NCI-H2196 treated with DMSO at 0.1 percent for 48 hours (cell line): Measurements from ENCODE around the gene EFHC2.
"Not testable (repeated sequence)": the region's sequence is repeated elsewhere in the genome, so short reads cannot be mapped to it uniquely, and the experiment has no call there.

ENCODE experiments used
- DNase-seq: peaks from one replicate; lab custom pipeline; 2025; ENCODE audit not compliant: unreplicated experiment; lab: John Stamatoyannopoulos, UW

Gene EFHC2

GRCh38 chrX:44235534-44235933 lies 107.9 kb downstream of the EFHC2 start:
- DNase-seq: no peak

GRCh38 chrX:44234541-44234940 lies 108.9 kb downstream of the EFHC2 start:
- no peak for DNase-seq

GRCh38 chrX:44234116-44234515 lies 109.4 kb downstream of the EFHC2 start:
- no peak for DNase-seq

GRCh38 chrX:44232081-44232480 lies 111.4 kb downstream of the EFHC2 start:
- DNase-seq: no peak

GRCh38 chrX:44228621-44229020 lies 114.9 kb downstream of the EFHC2 start:
- DNase-seq: no peak

GRCh38 chrX:44227991-44228390 lies 115.5 kb downstream of the EFHC2 start:
- DNase-seq: no peak

GRCh38 chrX:44225667-44226066 lies 117.8 kb downstream of the EFHC2 start:
- no peak for DNase-seq

- no peak for DNase-seq
Measured at GRCh38 chrX:44224760-44225159, 118.7 kb downstream of the EFHC2 start.

GRCh38 chrX:44223150-44223549 lies 120.3 kb downstream of the EFHC2 start:
- no peak for DNase-seq

- DNase-seq: no peak
Measured at GRCh38 chrX:44218465-44218864, 125.0 kb downstream of the EFHC2 start.

- no peak for DNase-seq
Measured at GRCh38 chrX:44216171-44216570, 127.3 kb downstream of the EFHC2 start.

- no peak for DNase-seq
Measured at GRCh38 chrX:44203791-44204190, 139.7 kb downstream of the EFHC2 start.

GRCh38 chrX:44202596-44202995 lies 140.9 kb downstream of the EFHC2 start:
- no peak for DNase-seq

GRCh38 chrX:44189116-44189515 lies 154.4 kb downstream of the EFHC2 start:
- no peak for DNase-seq

- DNase-seq: not testable (repeated sequence)
Measured at GRCh38 chrX:44187915-44188314, 155.6 kb downstream of the EFHC2 start.

- DNase-seq: peak; percentile 59
Measured at GRCh38 chrX:44183329-44183728, 160.1 kb downstream of the EFHC2 start.

- DNase-seq: peak; percentile 22
Measured at GRCh38 chrX:44178274-44179053, 165.0 kb downstream of the EFHC2 start.

- no peak for DNase-seq
Measured at GRCh38 chrX:44175455-44175854, 168.0 kb downstream of the EFHC2 start.

- DNase-seq: no peak
Measured at GRCh38 chrX:44174061-44174460, 169.4 kb downstream of the EFHC2 start.

- no peak for DNase-seq
Measured at GRCh38 chrX:44173219-44173618, 170.3 kb downstream of the EFHC2 start.

GRCh38 chrX:44167116-44167515 lies 176.4 kb downstream of the EFHC2 start:
- no peak for DNase-seq

- DNase-seq: no peak
Measured at GRCh38 chrX:44162964-44163475, 180.5 kb downstream of the EFHC2 start.

- no peak for DNase-seq
Measured at GRCh38 chrX:44157858-44158257, 185.6 kb downstream of the EFHC2 start.
